Neuronal stem cell (in vitro differentiated cells): Measurements from ENCODE around the gene LRRTM1.

Experiments
- DNase-seq: peaks from one replicate; pipeline ENCODE4 v3.0.0-alpha.2; 2013; ENCODE audit warnings: low spot score
- H2AFZ ChIP-seq: one replicate; pipeline ENCODE4 v1.6.1; 2013; ENCODE audit warnings: mild to moderate bottlenecking, low read length, inconsistent platforms
- H2AK5ac ChIP-seq: 2 replicates; pipeline ENCODE4 v1.6.1; 2013; ENCODE audit warnings: low read depth, mild to moderate bottlenecking, inconsistent platforms, low read length, moderate library complexity, mixed read lengths
- H2BK120ac ChIP-seq: 2 replicates; pipeline ENCODE4 v1.6.1; 2013; ENCODE audit warnings: low read depth, mild to moderate bottlenecking, inconsistent platforms, low read length, moderate library complexity, mixed read lengths
- H2BK12ac ChIP-seq: one replicate; pipeline ENCODE4 v1.6.1; 2013; ENCODE audit warnings: low read length, inconsistent platforms
- H2BK15ac ChIP-seq: 2 replicates; pipeline ENCODE4 v1.6.1; 2013; ENCODE audit warnings: mild to moderate bottlenecking, low read length, inconsistent platforms, mixed read lengths
- H2BK5ac ChIP-seq: one replicate; pipeline ENCODE4 v1.6.1; 2013; ENCODE audit warnings: inconsistent platforms, mild to moderate bottlenecking, low read length, moderate library complexity
- H3K14ac ChIP-seq: one replicate; pipeline ENCODE4 v1.6.1; 2013; ENCODE audit warnings: low read length, inconsistent platforms
- H3K18ac ChIP-seq: 2 replicates; pipeline ENCODE4 v1.6.1; 2013; ENCODE audit warnings: low read length, inconsistent platforms
- H3K23ac ChIP-seq: 2 replicates; pipeline ENCODE4 v1.6.1; 2013; ENCODE audit warnings: low read depth, mild to moderate bottlenecking, mixed read lengths, low read length, inconsistent platforms; ENCODE audit not compliant: poor library complexity
- H3K27ac ChIP-seq: replicated peaks from 3 replicates; pipeline ENCODE4 v1.5.1; 2013; ENCODE audit warnings: low read length, inconsistent platforms
- H3K27me3 ChIP-seq, 3 experiments: 2 replicates each; pipeline ENCODE4 v1.6.1; 2013; ENCODE audit warnings: low read length in 3 of 3, mild to moderate bottlenecking in 2 of 3, inconsistent platforms in 1 of 3, low read depth in 1 of 3, mixed read lengths in 1 of 3, moderate library complexity in 1 of 3; ENCODE audit not compliant: control insufficient read depth in 3 of 3, insufficient read depth in 3 of 3
- H3K36me3 ChIP-seq, 2 donors: replicated peaks in 1 of 2; 2 replicates each; pipeline ENCODE4 v1.6.1; 2013; ENCODE audit warnings: low read length in 2 of 2; ENCODE audit not compliant: control insufficient read depth in 2 of 2, insufficient read depth in 2 of 2
- H3K4ac ChIP-seq: 2 replicates; pipeline ENCODE4 v1.6.1; 2013; ENCODE audit warnings: inconsistent platforms, mild to moderate bottlenecking, low read length, moderate library complexity
- H3K4me1 ChIP-seq, 2 donors: 1 replicate in 1 of 2; 2 replicates in 1 of 2; pipeline ENCODE4 v1.6.1; 2013; ENCODE audit warnings: low read length in 2 of 2, low read depth in 1 of 2; ENCODE audit not compliant: control insufficient read depth in 2 of 2, insufficient read depth in 1 of 2
- H3K4me2 ChIP-seq: one replicate; pipeline ENCODE4 v1.6.1; 2013; ENCODE audit warnings: mild to moderate bottlenecking, low read length, inconsistent platforms; ENCODE audit not compliant: insufficient read depth, poor library complexity, severe bottlenecking
- H3K4me3 ChIP-seq, 2 donors: 2 replicates each; pipeline ENCODE4 v1.5.1; 2013; ENCODE audit warnings: low read length in 2 of 2, mild to moderate bottlenecking in 2 of 2, inconsistent platforms in 1 of 2, moderate library complexity in 1 of 2
- H3K79me1 ChIP-seq: one replicate; pipeline ENCODE4 v1.6.1; 2013; ENCODE audit warnings: low read depth, mild to moderate bottlenecking, inconsistent platforms, low read length, moderate library complexity
- H3K9ac ChIP-seq: one replicate; pipeline ENCODE4 v1.6.1; 2013; ENCODE audit warnings: mild to moderate bottlenecking, low read depth, low read length, inconsistent platforms; ENCODE audit not compliant: poor library complexity
- H3K9me3 ChIP-seq, 2 donors: replicated peaks in 1 of 2; 2 replicates each; pipeline versions ENCODE3 to v1.6.1; 2013; ENCODE audit warnings: low read length in 2 of 2, mild to moderate bottlenecking in 2 of 2, inconsistent platforms in 1 of 2, low read depth in 1 of 2, mixed read lengths in 1 of 2, moderate library complexity in 1 of 2; ENCODE audit not compliant: control insufficient read depth in 2 of 2, insufficient read depth in 1 of 2
- H4K8ac ChIP-seq: one replicate; pipeline ENCODE4 v1.6.1; 2013; ENCODE audit warnings: low read depth, mild to moderate bottlenecking, inconsistent platforms, low read length, moderate library complexity
- H4K91ac ChIP-seq: one replicate; pipeline ENCODE4 v1.6.1; 2013; ENCODE audit warnings: low read length, low read depth, mild to moderate bottlenecking, inconsistent platforms; ENCODE audit not compliant: poor library complexity
- WGBS, 2 donors: extraction: QIAGEN DNeasy Blood & Tissue Kit; methylation state at CpG; one replicate each; pipeline ENCODE4 v1.1.7; 2013; ENCODE audit warnings: missing lambda C conversion rate in 2 of 2, mixed read lengths in 1 of 2; ENCODE audit not compliant: insufficient read length in 2 of 2, insufficient replicate concordance in 1 of 2; ENCODE audit errors: extremely low coverage in 2 of 2; 5-methylcytosine and 5-hydroxymethylcytosine counted together

LRRTM1 gene

DNA sequence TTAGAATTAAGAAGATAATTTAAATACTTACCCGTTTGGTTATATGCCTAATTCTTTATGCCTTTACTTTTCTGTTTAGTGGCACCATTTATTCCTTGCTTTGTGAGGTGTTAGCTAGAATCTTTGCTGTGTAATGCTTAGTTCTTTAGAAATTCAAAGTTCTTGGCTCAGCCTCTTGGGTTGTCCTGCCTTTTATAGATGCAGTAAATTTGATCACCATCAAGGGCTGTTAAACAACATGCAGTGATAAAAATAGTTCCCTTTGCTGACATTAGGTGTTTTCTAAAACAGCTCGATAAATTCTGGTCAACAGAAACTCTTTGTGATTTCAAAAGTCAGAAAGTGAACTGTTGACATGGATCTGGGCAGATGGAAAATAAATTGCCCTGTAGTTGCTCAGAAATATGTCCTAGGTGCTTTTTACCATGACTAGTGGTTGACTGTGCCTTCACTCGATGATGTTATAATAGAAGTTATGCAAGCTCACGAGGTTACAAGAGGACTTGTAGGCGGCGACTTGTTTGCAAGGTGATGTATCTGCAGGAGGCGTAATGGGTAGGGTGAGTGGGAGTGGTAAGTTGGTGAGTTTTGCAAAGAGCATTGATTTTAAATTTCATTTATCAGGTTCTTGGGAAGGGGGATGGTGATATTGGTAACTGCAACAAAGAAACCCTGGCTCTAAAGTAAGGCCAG, 52.1 kb downstream of the LRRTM1 start:
- peaks cover 0 to 8% of the 10 kb centered on the region in 2 donors for H3K4me1 ChIP-seq
- H2BK5ac ChIP-seq: no peak overlapping the region
- no peaks in the 10 kb centered on the region for H3K9me3 ChIP-seq
- no peak overlapping the region for H3K14ac ChIP-seq
- no peak for DNase-seq
- H2AK5ac ChIP-seq: no peak overlapping the region
- H3K18ac ChIP-seq: no peak overlapping the region
- H2AFZ ChIP-seq: no peak overlapping the region
- no peak overlapping the region for H2BK15ac ChIP-seq
- H3K36me3 ChIP-seq: no peaks in the 10 kb centered on the region
- no peak overlapping the region for H4K91ac ChIP-seq
- H3K4ac ChIP-seq: no peak overlapping the region
- no peak overlapping the region for H4K8ac ChIP-seq
- no peak overlapping the region for H3K9ac ChIP-seq
- no peak overlapping the region for H2BK12ac ChIP-seq
- no peak overlapping the region for H3K4me2 ChIP-seq
- no peaks in the 10 kb centered on the region for H3K27me3 ChIP-seq
- H2BK120ac ChIP-seq: no peak overlapping the region
- H3K79me1 ChIP-seq: no peaks in the 10 kb centered on the region
- H3K27ac ChIP-seq: no peak overlapping the region
- no peak overlapping the region for H3K23ac ChIP-seq
- WGBS, 2 donors: 100% methylated on average over 1 of the region's 7 CpGs
- H3K4me3 ChIP-seq: no peak overlapping the region
